A673 (cell line): ENCODE measurements around the gene OR6C76.

Source experiments
- EZH2 ChIP-seq: fragments of 200-600 bp; sonication (generic); IDR thresholded peaks from 2 replicates; pipeline ENCODE4 v1.6.1; 2017; ENCODE audit warnings: borderline replicate concordance, low read depth, mild to moderate bottlenecking, mixed read lengths, antibody characterized with exemption, low read length; ENCODE audit not compliant: poor library complexity, severe bottlenecking
- TF ChIP-seq, protein P1 (sequence below): fragments of 300-800, 200-600 bp; sonication (generic); conservative IDR thresholded peaks from 2 replicates; pipeline ENCODE4 v1.5.1; 2017; ENCODE audit warnings: low read depth, mild to moderate bottlenecking, antibody characterized with exemption, low read length, moderate library complexity, mixed read lengths

- TF ChIP-seq, protein P1, sequence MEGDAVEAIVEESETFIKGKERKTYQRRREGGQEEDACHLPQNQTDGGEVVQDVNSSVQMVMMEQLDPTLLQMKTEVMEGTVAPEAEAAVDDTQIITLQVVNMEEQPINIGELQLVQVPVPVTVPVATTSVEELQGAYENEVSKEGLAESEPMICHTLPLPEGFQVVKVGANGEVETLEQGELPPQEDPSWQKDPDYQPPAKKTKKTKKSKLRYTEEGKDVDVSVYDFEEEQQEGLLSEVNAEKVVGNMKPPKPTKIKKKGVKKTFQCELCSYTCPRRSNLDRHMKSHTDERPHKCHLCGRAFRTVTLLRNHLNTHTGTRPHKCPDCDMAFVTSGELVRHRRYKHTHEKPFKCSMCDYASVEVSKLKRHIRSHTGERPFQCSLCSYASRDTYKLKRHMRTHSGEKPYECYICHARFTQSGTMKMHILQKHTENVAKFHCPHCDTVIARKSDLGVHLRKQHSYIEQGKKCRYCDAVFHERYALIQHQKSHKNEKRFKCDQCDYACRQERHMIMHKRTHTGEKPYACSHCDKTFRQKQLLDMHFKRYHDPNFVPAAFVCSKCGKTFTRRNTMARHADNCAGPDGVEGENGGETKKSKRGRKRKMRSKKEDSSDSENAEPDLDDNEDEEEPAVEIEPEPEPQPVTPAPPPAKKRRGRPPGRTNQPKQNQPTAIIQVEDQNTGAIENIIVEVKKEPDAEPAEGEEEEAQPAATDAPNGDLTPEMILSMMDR, result no peak
- no peak for TF ChIP-seq EZH2
Measured at GRCh38 chr12:55385891-55386290, 40.2 kb upstream of the OR6C76 start.
